Suppressor macrophage treated with lipopolysaccharide for 4 hours (primary cell): Measurements from ENCODE around the gene CD207.

ENCODE experiments used
- DNase-seq: peaks from one replicate; pipeline ENCODE4 v3.0.0-alpha.2; 2020

CD207 gene

DNA sequence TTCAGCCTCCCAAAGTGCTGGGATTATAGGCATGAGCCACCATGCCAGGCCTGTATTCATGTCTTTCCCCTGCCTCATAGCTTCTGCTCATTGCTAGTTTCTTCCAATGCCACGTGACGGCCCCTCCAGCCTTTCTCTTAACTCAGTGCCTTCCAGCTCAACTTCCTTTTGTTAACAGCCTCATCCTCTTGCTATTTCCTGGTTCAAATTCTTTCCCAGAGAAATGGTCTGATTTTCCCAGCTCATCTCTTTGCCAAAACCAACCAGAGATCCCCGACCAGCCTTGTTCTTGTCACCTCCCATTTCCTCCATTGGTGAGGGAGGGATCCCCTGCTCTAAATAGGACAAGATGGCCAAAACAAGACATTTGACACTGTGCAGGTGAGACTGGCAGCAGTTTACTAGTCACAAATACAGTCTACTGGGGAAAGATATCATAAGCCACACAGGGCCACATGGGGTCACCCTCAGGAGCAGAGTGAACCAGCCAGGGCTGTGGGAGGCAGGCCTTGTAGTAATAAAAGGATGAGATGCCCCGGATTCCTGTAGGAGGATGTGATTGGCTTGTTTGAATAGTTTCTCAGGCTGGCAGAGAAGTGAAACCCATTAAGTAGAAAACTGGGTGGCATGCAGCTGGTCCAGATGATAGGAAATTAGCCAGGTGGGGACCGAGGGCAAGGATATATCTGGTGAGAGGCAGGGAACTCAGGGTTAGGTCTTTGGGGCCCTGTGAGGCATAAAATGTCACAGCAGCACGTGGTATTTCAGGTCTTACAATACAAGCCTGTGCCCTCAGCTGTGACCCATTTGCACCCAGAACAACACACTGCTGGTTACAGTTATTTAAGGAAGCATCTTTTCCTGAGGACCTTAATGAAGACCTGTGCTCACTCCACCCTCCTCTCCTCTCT lies 6.4 kb downstream of the CD207 start:
- peak; percentile 47 for DNase-seq

DNA sequence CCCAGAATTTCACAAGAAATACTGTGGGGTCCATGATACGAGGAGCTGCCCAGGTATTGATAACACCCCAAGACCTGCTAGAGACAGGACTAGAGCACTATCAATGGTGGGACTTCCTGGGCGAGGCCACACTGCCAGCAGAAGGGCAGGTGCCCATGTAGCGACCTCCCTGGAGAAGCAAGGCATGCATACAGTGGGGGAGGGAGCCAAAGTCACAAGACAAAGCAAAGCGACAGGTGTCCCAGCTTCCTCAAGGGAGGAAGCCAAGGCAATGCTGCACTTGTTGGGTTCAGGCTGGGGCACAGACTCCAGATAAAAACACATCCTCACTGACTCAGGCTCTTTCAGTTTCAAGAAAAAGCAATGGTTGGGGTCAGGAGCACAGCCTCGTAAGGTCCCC lies 7.5 kb downstream of the CD207 start:
- no peak for DNase-seq

DNA sequence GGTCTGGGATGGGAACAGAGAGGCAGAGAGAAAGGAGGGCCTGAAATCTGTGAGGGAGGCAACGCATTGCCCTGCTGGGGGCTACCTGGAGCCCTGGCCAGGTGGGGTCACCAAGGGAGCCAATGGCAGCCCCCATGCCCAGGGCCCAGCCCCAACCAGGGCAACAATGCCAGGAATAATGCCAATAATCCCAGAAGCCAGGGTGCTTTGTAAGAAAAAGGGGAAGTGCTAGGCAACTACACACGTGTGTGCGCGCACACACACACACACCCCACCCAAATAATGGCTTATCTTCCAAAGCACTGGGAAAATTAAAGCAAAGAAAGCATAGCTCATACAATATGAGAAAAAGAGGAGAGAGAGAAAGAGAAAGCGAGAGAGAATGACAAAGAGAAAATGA lies 8.2 kb downstream of the CD207 start:
- DNase-seq: peak; percentile 61

DNA sequence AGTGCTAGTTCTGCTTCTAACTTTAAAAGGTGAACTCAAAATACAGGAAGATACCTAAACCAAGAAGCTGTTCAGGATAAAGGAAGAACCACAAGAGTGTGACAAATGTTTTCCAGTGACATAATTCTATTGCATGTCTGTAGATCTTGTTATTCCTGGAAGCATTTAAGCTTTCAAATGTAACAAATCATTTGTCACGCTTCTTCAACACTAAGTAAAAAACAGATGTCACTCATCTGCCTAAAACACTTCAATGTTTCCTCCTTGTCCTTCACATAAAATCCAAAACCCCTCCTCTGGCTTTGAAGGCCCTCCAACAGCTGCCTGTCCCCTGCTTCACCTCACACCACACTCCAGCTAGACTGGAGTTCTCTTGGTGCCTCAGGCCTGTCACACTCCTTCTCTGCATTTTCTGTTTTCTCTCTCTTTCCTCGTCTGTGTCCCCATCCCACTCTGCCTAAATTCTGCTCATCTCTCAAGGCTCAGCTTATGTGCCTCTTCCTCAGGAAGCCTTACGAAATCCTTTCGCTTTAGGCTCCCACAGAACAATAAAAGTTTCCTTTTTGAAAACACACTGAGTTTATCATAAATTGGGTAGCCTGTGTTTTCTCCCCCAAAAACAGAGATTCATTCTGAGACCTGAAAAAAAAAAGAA lies 8.8 kb downstream of the CD207 start:
- peak; percentile 73 for DNase-seq

DNA sequence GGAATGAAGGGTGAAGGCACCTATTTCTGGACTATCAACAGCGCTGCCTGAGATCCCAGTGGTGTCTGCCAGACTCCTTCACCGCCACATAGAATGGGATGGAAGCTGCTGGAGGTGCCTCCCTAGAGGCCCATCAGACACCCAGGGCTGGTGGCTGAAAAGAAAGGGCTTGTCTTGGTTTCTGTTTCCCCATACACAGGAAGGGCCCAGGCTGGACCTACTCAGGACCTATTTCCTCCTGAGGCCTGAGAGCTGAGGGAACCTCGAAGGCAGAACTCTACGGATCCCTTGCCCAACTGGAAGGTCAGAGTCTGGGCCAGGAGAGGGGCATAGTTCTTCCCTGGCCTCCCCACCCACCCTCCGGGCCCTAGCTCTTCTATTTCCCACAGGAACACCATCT lies 12.4 kb downstream of the CD207 start:
- peak; percentile 64 for DNase-seq

DNA sequence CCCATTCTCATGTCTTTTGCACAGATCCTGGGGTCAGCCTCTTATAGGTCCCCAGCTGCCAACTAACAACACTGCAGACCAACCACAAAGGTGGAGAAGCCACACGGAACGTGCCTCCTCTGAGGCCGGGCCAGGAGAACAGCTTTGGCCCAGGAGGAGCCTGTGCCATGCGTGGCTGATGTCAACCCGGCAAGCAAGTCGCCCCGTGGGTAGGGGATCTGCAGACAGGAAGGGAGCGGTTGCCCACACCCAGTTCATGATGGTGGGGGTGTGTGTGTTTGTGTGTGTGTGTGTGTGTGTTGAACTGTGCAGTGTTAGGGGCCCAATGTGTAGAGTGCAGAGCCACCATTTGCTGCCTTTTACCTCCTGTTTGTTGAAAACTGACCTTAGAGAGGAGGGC lies 12.8 kb downstream of the CD207 start:
- DNase-seq: no peak

DNA sequence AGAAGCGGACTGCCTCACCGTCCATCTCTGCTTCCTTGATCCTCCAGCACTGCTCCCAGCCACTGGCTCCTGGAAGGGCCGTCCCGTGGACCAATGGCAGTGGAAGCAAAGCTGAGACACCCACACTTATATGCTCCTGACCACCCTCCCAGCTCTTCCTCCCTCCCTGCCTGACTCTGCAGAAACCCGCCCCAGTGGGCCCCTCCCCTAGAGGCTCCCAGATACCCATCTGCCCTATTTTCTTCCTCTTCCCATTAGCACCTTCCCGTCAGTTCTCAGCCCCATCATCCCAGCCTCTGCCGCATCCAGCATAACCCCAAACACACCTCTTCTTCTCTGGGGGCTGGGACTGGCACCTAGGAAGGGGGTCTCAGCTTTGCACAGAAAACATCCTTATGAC lies 15.1 kb downstream of the CD207 start, which contains the start of gene CLEC4F:
TSS of gene CLEC4F (minus strand) at position 101 of the 400 bp plus-strand sequence. CDS start at position 25, 76 bp downstream.
- no peak for DNase-seq

DNA sequence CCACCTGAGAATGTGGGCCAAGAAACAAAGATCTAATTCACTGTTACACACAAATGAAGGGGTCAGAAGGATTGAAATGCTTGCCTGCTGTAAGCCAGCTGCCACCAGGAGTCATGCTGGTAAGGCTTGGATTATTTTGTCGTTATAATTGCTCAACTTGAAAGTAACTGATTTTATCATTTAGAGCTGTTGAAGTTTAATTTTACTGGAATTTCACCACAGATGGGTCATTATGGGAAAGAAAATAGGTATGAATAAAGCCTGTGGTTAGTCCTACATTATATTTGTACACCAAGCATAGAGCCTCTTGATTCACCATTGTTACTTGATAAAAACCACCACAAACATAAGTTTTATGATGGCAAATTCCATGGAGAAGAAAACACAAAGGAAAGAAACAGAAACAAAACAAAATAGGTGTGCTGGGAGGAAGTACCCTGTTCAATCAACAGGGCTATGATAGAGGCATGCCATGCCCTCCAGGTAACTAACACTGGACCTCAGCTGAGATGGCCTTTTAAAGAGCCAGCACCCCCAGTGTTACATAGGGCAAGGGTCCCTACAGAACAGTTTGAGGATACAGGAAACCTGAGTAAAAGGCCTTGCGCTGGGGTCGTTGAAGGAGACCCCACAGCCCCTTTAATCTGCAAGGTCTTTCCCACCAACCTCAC lies 18.2 kb downstream of the CD207 start:
- DNase-seq: no peak

DNA sequence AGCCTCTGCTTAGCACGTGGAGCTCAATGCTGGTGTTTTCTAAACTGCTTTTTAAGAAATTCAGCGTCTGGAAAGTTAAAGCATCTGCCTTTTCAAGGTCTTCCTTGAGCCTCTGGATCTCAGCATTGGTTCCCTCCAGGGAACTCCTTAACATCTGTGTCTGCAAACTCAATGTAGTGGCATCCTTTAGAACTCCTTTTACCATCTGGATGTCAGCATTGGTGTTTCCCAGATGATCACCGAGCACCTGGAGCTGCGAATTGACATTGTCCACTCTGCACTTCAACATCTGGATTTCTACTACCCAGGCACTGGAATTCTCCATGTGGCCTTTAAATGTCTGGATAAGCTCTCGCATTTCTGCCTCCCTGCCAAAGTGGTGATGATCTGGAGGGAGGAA lies 18.9 kb downstream of the CD207 start:
- no peak for DNase-seq

DNA sequence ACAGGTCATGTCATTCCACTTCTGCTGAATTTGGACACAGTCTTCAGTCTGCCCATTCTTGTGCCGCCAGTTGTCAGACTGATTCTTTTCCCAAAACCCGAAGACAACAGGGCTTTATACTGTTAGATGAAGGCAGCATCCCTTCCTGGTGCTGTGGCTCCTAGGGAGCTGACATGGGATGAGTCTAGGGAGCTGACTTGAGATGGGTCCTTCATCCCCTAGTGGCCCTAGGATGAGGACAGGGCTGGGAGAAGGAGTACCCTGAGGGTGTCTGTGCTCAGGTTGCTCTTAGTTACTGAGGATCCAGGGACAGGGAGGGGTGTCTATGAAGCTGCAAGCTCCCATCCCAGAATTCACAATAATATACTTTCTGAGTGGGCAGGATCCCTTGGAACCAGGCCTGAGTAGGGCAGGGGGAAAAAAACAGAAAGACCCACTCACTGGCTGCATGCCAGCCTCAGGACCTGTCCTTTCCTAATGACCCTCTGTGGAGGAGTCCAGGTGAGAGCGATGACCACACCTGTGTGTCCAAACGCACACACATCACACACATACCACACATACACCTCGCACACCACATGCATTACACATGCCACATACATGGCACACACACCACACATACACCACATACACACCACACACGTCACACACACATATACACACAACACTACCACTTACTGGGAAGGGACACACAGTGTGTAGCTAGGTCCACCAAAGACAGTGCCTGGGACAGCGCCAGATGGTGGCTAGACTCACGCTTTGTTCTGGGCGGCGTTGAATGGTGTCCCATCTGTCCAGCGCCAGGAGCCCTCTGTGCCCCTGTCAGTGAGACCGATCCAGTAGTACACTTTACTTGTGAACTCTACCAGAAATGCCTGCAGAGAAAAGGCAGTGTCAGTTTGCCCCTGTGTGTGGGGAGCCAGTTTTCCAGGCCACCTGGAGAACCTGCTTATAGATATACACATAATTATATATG lies 26.3 kb downstream of the CD207 start:
- no peak for DNase-seq

DNA sequence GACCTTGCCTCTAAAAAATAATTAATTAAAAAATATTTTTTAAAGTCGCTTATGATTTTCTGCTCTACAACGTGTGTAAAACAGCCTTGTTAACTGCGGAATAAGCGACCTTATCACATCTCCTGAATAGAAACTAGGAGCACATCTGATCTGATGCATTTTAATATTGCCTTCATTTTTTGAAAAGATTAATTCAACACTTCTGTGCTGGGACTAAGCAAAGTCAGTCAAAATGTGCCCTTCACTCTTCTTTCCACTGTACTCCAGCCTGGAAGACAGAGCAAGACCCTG lies 27.8 kb downstream of the CD207 start:
- no peak for DNase-seq

DNA sequence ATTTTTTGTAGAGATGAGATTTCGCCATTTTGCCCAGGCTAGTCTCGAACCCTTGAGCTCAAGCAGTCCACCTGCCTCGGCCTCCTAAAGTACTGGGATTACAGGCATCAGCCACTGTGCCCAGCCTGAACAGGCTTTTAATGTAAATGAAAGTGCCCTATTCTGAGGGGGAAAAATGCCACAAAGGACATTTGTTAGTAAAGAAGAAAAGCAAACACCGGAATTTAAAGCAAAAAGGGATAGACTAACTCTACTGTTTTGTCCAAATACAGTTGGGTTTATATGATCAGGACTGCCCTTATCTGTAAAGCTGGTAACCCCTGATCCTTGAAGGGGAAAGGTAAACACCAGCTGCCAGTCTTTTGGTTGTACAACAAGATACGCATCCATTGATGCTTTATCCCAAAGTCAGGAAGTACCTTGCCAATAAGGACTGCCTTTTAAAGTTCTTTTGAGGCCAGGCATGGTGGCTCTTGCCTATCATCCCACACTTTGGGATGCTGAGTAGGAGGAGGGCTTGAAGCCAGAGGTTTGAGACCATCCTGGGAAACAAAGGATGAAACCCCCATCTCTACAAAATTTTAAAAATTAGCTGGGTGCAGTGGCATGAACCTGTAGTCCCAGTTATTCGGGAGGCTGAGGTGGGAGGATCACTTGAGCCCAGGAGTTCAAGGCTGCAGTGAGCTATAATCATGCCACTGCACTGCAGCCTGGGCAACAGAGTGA lies 28.4 kb downstream of the CD207 start:
- no peak for DNase-seq

DNA sequence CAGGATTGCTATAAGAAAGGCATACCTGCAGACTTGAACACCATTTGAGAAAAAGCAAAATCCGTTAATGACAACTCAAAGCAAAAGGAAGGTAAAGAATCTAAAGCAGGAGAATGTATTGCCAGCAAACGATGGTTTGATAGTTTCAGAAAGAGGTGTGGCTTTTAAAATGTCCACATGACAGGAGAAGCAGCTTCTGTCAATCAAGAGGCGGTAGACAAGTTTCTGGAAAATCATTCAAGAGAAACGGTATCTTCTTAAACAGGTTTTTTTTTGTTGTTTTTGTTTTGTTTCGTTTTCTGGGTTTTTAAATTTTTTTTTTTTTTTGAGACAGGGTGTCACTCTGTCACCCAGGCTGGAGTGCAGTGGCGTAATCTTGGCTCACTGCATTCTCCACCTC lies 29.0 kb downstream of the CD207 start:
- no peak for DNase-seq

DNA sequence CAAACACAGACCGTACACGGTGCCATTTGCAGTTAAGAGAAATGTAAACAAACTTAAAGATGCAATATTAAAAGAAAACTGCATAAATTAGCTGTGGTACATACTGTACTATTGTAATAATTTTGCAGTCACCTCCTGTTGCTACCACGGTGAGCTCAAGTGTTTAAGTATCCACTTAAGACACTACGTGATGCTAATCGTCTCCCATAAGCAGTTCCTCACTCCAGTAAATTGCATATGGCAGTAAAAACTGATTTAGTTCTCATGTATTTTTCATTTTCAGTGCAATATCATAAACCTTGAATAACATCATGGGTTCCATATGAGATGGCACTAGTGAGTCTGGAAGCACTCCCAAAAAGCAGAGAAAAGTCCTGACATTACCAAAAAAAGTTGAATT lies 29.6 kb downstream of the CD207 start:
- DNase-seq: no peak

DNA sequence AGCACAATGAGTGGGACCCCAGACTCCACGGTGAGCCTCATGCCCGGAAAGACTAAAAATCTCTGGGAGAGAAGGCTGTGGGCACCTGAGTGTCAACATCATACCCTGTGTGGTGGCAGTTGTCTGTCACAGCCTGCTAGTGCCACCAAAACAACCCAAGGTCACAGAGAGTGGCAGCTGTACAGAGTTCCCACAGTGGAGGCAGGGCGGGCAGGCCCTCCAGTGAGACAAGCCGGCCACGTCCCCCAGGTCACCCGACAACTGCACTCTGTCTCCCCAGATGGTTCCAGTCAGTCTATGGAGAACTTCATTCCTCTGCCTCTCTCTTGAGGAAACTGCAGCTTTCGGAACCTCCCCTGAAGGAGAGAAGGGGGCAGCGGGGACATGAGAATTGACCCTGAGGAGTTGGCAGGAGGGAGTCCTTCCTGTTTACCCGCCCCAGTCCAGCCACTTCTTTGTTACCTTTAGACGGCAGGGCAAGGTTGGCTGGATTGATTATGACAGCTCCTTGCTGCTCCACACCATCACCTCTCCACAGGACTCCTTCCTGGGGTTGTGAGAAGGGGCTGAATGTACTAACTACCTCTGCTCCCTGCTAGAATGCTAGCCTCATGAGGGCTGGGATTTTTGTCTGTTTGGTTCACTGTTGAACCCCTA lies 33.9 kb downstream of the CD207 start:
- no peak for DNase-seq

DNA sequence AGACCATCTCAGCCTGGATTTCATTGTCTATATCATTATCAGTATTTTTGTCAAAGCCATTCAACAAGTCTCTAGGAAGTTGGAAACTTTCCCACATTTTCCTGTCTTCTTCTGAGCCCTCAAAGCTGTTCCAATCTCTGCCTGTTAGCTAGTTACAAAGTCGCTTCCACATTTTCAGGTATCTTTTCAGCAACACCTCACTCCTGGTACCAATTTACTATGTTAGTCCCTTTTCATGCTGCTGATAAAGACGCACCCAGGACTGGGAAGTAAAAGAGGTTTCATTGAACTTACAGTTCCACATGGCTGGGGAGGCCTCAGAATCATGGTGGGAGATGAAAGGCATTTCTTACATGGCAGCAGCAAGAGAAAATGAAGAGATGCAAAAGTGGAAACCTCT lies 35.9 kb downstream of the CD207 start:
- no peak for DNase-seq

DNA sequence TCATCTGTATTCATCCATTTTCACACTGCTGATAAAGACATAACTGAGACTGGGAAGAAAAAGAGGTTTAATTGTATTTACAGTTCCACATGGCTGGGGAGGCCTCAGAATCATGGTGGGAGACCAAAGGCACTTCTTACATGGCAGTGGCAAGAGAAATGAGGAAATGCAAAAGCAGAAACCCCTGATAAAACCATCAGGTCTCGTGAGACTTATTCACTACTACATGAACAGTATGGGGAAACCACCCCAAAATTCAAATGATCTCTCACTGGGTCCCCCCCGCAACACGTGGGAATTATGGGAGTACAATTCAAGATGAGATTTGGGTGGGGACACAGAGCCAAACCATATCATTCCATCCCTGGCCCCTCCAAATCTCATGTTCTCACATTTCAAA lies 37.6 kb downstream of the CD207 start:
- DNase-seq: peak; percentile 48

DNA sequence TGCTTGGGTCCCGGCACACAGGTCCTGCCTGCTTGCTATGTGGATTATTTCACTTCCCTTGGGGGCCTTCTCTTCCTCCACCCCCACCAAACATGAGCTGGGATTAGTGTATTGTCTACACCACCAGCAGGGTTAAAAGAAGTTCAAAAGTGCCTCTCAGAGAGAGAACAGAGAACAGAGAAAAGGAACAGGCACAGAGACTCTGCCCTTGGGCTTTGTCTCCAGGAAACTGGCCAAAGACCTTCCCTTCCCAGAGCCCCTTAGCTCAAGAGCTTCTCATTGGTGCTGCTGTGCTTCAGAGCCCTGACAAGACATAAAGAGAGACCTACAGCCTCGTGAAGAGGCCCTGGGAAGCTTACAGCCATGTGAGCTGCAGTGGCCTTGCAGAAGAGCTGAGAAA lies 38.1 kb downstream of the CD207 start:
- no peak for DNase-seq

DNA sequence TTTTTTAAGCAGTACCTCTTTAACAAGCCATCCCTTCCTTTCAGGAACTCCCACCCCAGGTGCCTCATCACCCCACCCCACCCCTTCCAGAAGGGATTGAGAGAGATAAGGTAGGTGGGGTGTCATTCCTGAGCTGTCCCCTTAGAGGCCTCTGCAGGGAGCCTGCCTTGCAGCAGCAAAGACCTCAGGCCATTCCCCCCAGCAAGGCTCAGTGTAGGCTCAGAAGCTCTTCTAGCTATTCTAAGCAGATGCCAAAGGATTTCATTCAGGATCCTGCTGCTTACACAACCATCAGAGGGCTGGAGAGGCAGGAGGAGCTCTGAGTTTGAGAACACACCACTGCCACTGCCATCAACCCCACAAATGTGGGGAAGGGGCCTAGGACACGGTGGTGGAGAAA lies 39.4 kb downstream of the CD207 start:
- DNase-seq: no peak

DNA sequence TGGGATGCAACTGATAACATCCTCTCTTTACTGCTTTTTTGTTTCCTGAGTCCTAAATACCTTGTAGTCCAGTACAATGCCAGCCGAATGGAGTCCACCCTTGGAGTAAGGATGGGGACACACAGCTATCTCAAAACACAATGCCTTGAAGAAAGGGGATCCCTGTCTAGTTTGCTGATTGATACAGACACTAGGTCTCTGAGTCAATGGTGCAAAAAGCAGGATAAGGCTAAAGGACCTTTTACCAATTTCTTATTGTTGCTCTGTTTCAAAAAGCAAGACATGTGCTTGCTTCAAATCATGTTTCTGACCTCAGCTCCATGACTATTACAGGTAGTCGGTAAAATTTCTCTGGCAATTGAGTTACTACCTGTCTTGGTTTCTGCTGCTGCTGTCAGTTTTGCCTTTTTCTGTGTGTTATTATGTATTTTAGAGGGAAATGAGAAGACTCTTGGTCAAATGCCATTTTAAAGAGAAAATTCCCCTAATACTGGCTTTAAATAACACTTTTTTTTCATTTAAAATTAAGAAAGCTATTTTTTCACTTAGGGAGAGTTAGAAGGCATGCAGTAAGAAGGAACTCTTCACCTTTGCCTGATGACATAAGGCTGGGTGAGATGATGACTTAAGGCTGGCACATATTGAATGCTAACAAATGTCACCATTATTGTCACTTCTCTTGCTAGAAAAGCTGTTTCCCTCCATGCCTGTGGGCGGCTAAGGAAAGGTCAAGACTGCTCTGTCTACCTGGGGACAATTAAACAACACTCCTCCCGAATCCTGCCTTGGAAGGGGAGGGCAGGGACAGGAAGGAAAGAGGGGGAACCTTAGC lies 40.2 kb downstream of the CD207 start:
- peak; percentile 23 for DNase-seq

DNA sequence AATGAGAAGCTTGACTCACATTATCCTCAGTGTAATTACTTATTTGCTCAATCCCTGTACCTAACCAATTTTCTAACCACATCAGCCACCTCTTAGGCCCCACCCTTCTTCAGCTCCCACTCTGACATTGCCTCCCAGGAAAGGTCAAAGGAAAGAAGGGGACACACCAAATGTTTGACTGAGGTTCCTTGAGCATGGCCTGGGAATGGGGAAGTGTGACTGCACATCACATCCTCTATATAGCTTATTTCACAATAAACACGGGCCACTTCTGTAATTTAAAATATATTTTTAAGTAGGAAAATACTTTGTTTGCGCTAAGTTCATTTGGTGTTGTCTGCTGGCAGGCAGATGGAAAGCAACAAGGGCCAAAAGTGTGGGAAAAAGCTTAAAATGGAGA lies 42.2 kb downstream of the CD207 start:
- peak; percentile 89 for DNase-seq
